Endodermal cell (in vitro differentiated cells): Measurements from ENCODE around the gene SCAI. TPM values are rescaled to one million over a fixed set of nuclear protein-coding genes. Genes with fewer than 3 reads are reported as not detected.

Experiments
- DNase-seq: peaks from one replicate; pipeline ENCODE4 v3.0.0-alpha.2; 2017
- H3K27ac ChIP-seq: 2 replicates; pipeline ENCODE4 v1.5.1; 2013; ENCODE audit warnings: mild to moderate bottlenecking, low read depth, low read length, moderate library complexity
- H3K27me3 ChIP-seq: 2 replicates; pipeline ENCODE4 v1.6.1; 2013; ENCODE audit warnings: mild to moderate bottlenecking, low read length, moderate library complexity; ENCODE audit not compliant: insufficient read depth, control insufficient read depth, poor library complexity, severe bottlenecking
- H3K36me3 ChIP-seq: 2 replicates; pipeline ENCODE4 v1.7.0; 2013; ENCODE audit warnings: mild to moderate bottlenecking, low read length, moderate library complexity; ENCODE audit not compliant: control insufficient read depth, insufficient read depth
- H3K4me1 ChIP-seq: one replicate; pipeline ENCODE4 v1.7.0; 2013; ENCODE audit warnings: low read length; ENCODE audit not compliant: control insufficient read depth, insufficient read depth
- H3K4me3 ChIP-seq: 2 replicates; pipeline ENCODE4 v1.5.1; 2013; ENCODE audit warnings: mild to moderate bottlenecking, low read length, moderate library complexity
- H3K9ac ChIP-seq: 2 replicates; pipeline ENCODE4 v1.6.1; 2013; ENCODE audit warnings: mild to moderate bottlenecking, low read length, moderate library complexity; ENCODE audit not compliant: poor library complexity, severe bottlenecking; ENCODE audit errors: extremely low read depth
- H3K9me3 ChIP-seq: 2 replicates; pipeline ENCODE4 v1.6.1; 2013; ENCODE audit warnings: mild to moderate bottlenecking, low read length, moderate library complexity; ENCODE audit not compliant: control insufficient read depth
- H3K27ac Mint-ChIP-seq: 2 replicates; pipeline ENCODE4 v1.8.0; 2020; ENCODE audit warnings: mixed read lengths
- H3K27me3 Mint-ChIP-seq: 2 replicates; pipeline ENCODE4 v1.8.0; 2021; ENCODE audit warnings: mild to moderate bottlenecking, mixed read lengths; ENCODE audit not compliant: insufficient read depth
- H3K36me3 Mint-ChIP-seq: 2 replicates; pipeline ENCODE4 v1.8.0; 2020; ENCODE audit warnings: low read depth, mixed read lengths
- H3K4me1 Mint-ChIP-seq: 2 replicates; pipeline ENCODE4 v1.8.0; 2020; ENCODE audit warnings: mixed read lengths
- H3K4me3 Mint-ChIP-seq: 2 replicates; pipeline ENCODE4 v1.8.0; 2020; ENCODE audit warnings: mild to moderate bottlenecking, moderate library complexity, mixed read lengths
- H3K9me3 Mint-ChIP-seq: 2 replicates; pipeline ENCODE4 v1.8.0; 2020; ENCODE audit warnings: mild to moderate bottlenecking, mixed read lengths
- CTCF ChIP-seq: fragments of 200-600 bp; sonication (generic); conservative IDR thresholded peaks from 2 replicates; pipeline ENCODE4 v1.5.0; 2021; ENCODE audit warnings: antibody characterized with exemption, mild to moderate bottlenecking
- WGBS, 2 experiments: methylation state at CpG; one replicate each; pipeline versions ENCODE4 v1.1.5 to v1.1.7; 2013; ENCODE audit warnings: missing lambda C conversion rate in 2 of 2, mixed read lengths in 1 of 2; ENCODE audit not compliant: insufficient coverage in 1 of 2, insufficient read length in 1 of 2; 5-methylcytosine and 5-hydroxymethylcytosine counted together
- total RNA-seq, 2 donors: library from RNA; stranded (reverse); fragmentation: NEBNext Ultra II Directional in 1 of 2; extraction: Animal tissue kit (Norgen Biotek cat#: 25700) in 1 of 2; gene quantifications; 2 replicates in 1 of 2; 3 replicates in 1 of 2; pipeline ENCODE4 v1.2.1, GENCODE V29; 2021

SCAI gene
- total RNA-seq, 2 donors from 2014 or later: 22.9 to 34.7 TPM

GRCh38 chr9:125008599-125008998, 134.7 kb downstream of the SCAI start:
- H3K9me3 Mint-ChIP-seq: peaks cover 15% of the 10 kb centered on the region
- 100% methylated on average over 2 of the region's 2 CpGs; no CpG with 5 or more reads in 1 of the 2 experiments for WGBS, 2 experiments

GRCh38 chr9:125003332-125003731, 140.0 kb downstream of the SCAI start:
- TF ChIP-seq CTCF: no peak
- peaks cover 32% of the 10 kb centered on the region for H3K36me3 Mint-ChIP-seq
- no peak for DNase-seq
- Histone ChIP-seq H3K4me3 (no peak overlapping the region), H3K36me3 (peaks cover 31% of the 10 kb centered on the region), H3K27ac (no peak overlapping the region), H3K27me3 (no peaks in the 10 kb centered on the region), H3K9ac (no peak overlapping the region), H3K4me1 (no peaks in the 10 kb centered on the region), H3K9me3 (no peaks in the 10 kb centered on the region)
- 95 to 99% methylated on average over 7 of the region's 7 CpGs for WGBS, 2 experiments
- no peaks in the 10 kb centered on the region for H3K9me3 Mint-ChIP-seq
- no peak overlapping the region for H3K4me3 Mint-ChIP-seq
- no peak overlapping the region for H3K27ac Mint-ChIP-seq
- H3K4me1 Mint-ChIP-seq: no peaks in the 10 kb centered on the region
- no peaks in the 10 kb centered on the region for H3K27me3 Mint-ChIP-seq

More at GRCh38 chr9:125008599-125008998, 134.7 kb downstream of the SCAI start:
- no peaks in the 10 kb centered on the region for H3K4me1 ChIP-seq
- Mint-ChIP-seq H3K27me3 (no peaks in the 10 kb centered on the region), H3K4me3 (no peak overlapping the region), H3K36me3 (peaks cover 33% of the 10 kb centered on the region), H3K27ac (no peak overlapping the region), H3K4me1 (no peaks in the 10 kb centered on the region)
- H3K27ac ChIP-seq: no peak overlapping the region
- H3K27me3 ChIP-seq: no peaks in the 10 kb centered on the region
- peaks cover 7% of the 10 kb centered on the region for H3K36me3 ChIP-seq
- DNase-seq: no peak
- no peak for TF ChIP-seq CTCF
- no peak overlapping the region for H3K9ac ChIP-seq
- H3K9me3 ChIP-seq: no peaks in the 10 kb centered on the region
- no peak overlapping the region for H3K4me3 ChIP-seq

- Histone ChIP-seq H3K27me3 (no peaks in the 10 kb centered on the region), H3K4me3 (no peak overlapping the region), H3K27ac (no peak overlapping the region), H3K9me3 (no peaks in the 10 kb centered on the region), H3K9ac (no peak overlapping the region), H3K4me1 (no peaks in the 10 kb centered on the region), H3K36me3 (peaks cover 7% of the 10 kb centered on the region)
- no peak for DNase-seq
- no peaks in the 10 kb centered on the region for H3K27me3 Mint-ChIP-seq
- no peak overlapping the region for H3K27ac Mint-ChIP-seq
- WGBS, 2 experiments: 94% methylated on average over 1 of the region's 1 CpG; no CpG with 5 or more reads in 1 of the 2 experiments
- no peaks in the 10 kb centered on the region for H3K9me3 Mint-ChIP-seq
- peaks cover 8% of the 10 kb centered on the region for H3K4me1 Mint-ChIP-seq
- H3K36me3 Mint-ChIP-seq: peaks cover 29% of the 10 kb centered on the region
- H3K4me3 Mint-ChIP-seq: no peak overlapping the region
- TF ChIP-seq CTCF: no peak
Observed at GRCh38 chr9:124983698-124984097, 159.6 kb downstream of the SCAI start.
